ENCODE measurements around the gene SLC51A. TPM values are rescaled to one million over a fixed set of nuclear protein-coding genes. Genes with fewer than 3 reads are reported as not detected.
A peak's percentile ranks its signal among the peaks of the same experiment; 100 is the strongest.
"Not testable (repeated sequence)": the region's sequence is repeated elsewhere in the genome, so short reads cannot be mapped to it uniquely, and the experiment has no call there.

SLC51A gene
- total RNA-seq, 1 donor from 2014 or later: 0.63 TPM

DNA sequence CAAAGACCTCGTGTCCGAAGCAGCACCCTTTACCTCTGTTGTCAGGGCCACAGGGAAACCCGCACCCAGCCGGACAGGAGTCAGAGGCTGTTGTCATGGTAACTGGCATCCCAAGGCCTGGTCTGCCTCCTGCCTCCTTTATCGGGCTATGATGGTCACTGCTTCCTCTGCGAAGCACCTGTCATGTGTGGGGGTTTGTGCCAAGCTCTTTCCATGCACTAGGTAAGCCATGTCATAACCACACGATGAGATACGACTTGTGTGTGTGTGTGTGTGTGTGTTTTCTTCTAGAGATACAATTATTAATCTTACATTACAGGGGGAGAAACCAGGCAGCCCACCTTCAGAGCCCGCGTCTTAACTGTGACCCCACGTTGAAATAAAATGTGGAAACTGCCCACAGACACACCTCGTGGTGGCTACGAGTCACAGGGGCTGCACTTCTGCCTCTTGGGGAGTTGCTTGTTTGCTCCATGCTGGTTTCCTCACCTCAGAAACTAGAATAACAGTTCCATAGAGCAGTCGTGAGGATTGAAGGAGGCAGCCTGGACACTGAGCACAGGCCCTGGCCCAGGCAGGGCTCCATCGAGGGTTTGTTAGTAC lies 23.1 kb upstream of the SLC51A start:
- no peak for DNase-seq (ENCODE audit: low spot score)

DNA sequence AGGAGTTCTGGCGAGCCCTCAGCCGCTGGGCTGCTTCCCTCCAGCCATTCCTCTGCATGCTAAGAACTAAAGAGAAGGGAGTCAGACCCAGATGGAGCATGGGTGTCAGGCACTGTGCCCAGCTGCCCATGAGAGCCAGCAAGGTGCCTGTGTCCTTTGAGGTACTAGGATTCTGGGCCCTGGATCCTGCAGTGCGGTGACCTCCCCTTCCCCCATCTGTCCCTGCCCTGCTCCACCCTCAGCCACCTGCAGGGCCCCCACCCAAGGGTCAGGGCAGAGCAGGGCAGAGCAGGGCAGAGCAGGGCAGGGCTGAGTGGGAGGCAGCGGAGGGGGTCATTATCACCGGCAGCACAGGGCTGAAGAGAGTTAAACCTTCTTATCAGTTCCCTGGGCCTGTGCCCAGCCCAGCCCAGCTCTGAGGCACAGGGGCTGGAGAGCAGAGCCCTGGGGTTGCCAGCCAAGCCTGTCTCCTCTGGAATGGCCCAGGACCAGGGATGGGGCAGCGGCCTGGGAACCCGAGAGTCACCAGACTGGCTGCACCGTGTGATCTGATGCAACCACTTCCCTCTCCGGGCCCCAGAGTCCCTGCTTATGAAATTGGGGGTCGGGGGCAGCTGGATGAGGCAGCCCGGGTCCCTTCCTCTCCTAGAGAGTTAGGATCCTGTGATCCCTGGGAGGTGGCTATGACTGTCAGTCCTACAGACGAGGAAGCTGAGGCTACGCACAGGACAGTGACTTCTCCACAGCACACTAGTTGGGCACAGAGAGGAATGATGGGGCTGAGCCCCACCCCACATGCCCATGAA lies 22.4 kb upstream of the SLC51A start:
- DNase-seq (ENCODE audit: low spot score): no peak

DNA sequence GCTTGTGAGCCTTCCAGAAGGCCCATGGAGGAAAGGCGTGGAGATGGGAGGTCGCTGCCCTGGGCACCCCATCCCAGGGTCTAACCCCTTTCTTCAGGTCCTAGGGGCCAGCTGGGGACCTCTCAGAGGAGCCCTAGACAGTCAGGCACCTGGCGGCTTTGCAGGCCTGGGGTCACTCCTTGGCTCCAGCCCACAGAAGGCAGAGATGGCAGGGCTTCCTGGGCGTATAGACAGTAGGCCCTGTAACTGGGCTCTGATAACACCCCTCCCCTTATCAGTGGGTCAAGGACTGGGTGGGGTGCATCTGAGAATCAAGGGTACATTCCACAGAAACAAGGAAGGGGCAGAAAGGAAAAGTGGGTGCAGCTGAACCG lies 21.8 kb upstream of the SLC51A start:
- DNase-seq (ENCODE audit: low spot score): no peak

DNA sequence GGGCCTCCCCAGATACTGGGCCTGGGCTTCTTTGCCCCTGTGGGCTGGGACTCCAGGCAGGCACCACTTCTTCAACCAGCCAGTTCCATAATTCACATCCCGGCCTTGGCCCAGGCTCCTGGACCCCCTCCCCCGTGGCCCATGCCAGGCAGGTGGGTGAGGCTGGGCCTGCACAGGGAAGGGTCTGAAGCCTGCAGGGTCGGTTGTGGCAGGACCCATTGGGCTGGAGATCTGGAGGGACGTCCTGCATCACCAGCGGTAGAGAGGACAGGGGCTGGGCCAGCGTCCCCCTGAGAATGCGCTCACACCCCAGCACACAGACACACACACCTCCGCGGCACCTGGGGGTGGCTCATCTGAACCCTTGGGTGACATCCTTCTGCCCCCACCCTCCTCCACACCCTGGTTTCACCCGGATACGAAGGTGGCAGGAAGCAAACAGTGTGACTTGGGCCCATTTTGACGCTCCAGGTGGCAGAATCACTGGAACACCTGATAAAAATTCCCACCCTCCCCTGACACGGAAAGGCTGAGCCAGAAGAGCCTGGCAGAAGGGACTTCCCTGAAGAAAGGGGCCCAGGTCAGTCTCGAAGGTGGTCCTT lies 20.6 kb upstream of the SLC51A start:
- DNase-seq (ENCODE audit: low spot score): no peak

DNA sequence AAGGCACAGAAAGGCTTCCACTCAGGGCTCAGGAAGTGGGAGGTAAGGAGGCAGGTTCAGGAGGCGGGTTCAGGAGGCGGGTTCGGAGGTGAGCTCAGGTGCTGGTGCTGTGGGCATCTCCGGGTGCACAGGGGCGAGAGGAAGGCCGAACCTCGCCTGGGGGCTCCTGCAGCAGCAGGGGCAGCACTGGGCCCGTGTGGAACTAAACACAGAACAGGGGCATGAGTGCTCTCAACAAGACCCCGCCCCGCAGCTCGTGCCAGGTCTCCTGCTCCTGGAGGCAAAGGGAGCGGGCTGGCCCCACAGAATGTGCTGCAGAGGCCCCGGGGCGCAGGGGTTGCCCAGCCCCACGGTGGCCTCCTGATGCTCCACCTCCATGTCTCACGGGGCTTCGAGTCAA lies 18.8 kb upstream of the SLC51A start:
- no peak for DNase-seq (ENCODE audit: low spot score)

DNA sequence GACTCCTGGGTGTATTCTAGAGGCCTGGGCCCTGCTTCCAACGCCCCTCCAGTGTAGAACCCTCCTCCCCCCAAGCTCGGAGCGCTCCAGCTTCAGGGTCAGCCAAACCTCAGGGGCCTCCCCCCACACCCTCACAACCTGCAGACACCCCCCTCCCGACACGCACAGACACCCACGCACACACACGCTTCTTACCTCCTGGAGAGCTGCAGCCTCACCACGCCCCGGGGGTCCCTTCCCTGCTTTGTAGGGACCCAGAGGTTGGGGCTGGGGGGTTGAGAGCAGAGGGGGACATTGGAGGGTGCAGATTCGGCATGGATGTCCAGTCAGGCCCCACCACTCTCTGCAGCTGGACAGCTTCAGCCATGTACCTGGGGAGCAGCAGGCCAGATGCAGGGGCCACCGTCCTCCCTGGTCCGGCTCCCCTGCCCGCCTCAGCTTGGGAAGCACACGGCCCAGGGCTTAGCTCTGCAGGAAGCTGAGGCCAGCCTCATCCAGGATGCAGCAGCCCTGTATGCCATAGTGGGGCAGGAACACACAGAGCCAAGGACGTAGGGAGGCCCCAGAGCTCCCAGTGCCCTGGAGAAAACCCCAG lies 18.2 kb upstream of the SLC51A start:
- no peak for DNase-seq (ENCODE audit: low spot score)

DNA sequence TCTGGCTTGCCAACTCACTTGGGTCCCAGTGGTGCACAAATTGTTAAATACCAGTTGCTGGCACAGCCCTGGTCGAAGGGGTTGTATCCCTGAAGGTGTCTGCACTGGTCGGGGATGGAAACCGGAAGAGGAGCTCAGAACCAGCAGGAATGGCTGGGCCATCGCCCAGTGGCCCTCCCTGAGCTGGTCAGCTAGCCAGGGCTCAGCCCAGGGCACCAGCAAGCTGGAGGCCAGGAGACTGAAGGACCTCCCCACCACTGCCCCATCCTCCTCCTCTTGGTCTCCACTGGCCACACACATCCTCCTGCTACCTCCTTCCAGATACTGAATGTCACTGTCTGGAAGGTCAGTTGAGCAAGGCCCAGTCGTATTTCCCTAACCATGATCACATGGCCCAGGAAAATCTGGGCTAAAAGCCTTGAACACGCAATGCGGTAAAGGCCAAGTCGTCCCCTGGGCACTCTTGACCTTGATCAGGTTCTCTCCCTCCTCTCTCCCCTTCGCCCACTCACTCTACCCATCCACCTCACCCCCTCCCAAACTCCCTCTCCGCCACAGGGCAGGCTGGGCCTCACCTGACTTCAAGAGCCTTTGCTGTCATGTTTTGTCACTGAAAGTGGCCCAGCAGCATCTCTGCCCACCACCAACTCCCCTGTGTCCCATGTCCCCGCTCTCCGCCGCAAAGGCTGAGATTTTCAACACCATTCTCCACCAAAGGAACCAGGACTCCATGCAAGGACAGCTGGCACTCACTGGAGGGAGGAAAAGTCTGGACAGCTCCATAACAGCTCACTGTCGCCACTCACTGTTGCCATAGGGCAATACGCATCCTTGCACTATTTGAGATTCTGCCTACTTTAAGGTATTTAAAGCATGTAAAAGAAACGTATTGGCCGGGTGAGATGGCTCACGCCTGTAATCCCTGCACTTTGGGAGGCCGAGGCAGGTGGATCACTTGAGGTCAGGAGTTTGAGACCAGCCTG lies 17.3 kb upstream of the SLC51A start:
- DNase-seq (ENCODE audit: low spot score): no peak

DNA sequence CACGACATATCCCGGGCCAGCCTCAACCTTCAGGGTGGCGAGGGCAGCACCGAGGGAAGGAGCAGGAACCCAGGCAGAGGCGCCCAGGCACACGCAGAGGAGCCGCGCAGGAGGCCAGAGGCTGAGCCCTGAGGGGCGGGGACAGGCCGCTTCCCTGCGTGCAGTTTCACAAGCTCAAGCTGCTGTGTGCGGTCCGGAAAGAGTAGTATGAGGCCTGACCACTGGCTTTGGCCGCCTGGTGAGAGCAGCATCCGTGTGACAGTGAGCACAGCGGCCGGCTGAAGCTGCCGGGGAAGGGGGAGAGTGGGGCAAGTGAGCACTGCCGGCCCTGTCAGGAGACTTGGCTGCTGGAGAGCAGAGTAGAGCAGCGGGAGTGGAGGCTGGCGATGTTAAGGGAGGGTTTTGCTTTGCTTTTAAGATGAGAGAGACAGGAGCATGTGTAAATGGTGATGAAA lies 13.8 kb upstream of the SLC51A start:
- peak; percentile 53 for DNase-seq (ENCODE audit: low spot score)

DNA sequence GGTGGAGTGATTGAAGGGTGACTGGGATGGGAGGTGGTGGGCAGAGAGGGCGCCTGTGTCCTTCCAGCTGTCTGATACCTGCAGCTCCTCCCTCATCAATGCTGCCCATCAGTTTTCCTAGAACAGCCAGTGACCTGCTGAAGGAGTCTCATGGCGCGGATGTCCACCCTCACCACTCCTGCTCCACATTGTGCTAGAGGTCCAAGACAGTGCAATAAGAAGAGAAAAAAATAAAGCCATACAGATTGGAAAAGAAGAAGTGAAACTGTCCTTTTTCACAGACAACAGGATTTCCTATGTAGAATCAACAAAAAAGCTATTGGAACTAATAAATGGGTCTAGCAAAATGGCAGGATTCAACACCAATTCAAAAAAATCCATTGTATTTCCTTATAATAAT lies 12.5 kb upstream of the SLC51A start:
- no peak for DNase-seq (ENCODE audit: low spot score)

DNA sequence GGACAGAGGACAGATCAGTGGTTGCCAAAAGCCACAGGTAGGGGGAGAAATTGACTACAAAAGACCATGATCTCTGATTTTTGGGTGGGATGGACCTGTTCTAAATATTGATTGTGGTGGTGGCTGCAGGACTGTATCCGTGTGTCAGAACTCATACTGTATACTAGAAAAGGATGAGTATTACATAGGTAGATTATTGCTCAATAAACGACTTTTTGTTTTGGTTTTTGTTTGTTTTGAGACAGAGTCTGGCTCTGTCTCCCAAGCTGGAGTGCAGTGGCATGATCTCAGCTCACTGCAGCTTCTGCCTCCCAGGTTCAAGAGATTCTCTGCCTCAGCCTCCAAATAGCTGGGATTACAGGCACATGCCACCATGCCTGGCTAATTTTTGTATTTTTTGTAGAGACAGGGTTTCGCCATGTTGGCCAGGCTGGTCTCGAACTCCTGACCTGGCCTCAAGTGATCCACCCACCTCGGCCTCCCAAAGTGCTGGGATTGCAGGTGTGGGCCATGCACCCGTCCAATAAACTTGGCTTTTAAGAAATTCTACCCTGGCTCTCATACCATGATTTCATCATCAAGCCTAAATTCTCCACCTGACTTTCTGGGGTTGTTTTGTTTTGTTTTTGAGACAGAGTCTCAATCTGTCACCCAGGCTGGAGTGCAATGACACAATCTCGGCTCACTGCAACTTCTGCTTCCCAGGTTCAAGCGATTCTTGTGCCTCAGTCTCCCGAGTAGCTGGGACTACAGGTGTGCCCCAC lies 10.7 kb upstream of the SLC51A start:
- not testable (repeated sequence) for DNase-seq (ENCODE audit: low spot score)

DNA sequence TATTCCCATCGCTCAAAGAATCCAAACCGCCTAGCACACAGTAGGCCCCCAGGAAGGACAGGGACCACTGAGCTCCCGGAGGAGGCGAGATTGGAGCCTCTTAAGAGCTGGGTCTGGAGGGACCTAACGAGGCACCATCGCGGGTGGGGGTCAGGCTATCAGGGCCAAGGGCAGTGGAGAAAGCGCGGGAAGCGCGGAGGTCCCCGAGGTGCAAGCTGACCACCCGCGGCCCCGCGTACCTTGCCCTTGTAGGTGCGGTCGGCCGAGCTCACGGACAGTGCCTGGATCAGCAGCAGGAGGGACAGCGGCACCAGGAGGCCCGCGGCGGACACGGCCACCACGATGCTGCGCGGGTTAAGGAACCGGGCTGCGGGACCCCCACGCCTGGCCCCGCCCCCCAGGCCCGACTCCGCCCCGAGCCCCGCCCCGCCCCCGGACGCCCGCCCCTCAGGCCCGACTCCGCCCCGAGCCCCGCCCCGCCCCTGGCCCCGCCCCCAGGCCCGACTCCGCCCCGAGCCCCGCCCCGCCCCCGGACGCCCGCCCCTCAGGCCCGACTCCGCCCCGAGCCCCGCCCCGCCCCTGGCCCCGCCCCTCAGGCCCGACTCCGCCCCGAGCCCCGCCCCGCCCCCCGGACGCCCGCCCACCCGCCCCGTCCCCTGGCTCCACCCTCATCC lies 9.0 kb upstream of the SLC51A start:
- DNase-seq (ENCODE audit: low spot score): no peak

DNA sequence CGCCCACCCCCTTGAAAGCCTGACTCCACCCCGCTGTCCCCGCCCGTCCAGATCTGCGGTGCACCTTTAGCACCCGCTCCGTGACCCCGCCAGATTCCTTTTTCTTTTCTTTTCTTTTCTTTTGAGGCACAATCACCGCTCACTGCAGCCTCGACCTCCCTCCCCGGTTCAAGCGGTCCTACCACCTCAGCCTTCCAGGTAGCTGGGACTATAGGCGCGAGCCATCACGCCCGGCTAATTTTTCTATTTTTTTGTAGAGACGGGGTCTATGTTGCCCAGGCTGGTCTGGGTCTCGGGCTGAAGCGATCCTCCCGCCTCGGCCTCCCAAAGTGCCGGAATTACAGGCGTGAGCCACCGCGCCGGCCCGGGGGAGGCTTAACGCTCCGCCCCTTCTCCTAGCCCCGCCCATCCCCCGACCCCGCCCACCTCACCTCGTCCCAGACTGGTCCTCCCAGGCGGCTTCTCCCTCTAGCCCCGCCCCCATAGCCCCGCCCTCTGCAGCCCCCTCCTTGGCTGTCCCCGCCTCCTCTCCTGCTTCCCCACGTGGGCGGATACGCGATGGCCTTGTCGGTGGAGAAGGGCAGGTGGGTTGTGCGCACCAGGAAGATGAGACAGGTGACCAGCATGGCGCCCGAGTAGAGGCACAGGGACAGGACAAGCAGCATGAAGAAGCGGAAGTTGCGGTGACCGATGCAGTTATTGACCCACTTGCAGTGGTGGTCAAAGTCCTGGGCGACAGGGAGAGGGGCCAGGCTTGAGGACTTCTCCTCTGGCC lies 8.3 kb upstream of the SLC51A start:
- no peak for DNase-seq (ENCODE audit: low spot score)

DNA sequence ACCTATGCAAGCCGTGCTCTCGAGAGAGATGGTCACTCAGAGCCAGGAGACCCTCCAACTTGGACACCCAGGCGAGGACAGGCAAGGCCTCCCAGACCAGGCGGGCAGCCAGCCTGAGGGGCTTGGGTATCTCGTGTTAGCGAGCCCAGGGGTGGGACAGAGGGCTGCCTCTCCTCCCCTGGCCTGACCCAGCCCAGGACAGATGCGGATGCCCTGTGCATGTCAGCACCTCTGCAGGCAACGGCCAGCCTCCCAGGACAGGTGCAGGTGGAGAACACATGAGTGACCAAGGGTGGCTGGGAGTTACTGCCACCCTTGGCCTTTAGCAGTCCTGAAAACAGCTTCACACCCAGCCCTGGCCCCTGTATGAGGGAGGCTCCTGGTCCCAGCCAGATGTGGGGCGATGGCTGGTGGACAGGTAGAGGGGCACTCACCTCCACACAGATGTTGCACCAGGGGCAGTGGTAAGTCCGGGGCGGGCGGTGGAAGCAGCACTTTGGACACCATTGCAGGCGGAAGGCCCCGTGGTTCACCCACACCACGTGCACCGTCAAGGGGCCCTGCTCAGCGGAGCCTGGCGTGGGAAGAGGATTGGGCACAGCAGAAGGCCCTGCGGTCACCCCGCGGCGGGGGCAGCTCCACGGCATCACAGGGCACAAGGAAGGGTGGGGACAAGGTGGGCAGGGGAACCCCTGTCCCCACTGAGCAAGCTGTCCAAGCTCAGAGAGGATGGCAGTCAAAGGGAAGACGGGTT lies 7.2 kb upstream of the SLC51A start:
- no peak for DNase-seq (ENCODE audit: low spot score)

DNA sequence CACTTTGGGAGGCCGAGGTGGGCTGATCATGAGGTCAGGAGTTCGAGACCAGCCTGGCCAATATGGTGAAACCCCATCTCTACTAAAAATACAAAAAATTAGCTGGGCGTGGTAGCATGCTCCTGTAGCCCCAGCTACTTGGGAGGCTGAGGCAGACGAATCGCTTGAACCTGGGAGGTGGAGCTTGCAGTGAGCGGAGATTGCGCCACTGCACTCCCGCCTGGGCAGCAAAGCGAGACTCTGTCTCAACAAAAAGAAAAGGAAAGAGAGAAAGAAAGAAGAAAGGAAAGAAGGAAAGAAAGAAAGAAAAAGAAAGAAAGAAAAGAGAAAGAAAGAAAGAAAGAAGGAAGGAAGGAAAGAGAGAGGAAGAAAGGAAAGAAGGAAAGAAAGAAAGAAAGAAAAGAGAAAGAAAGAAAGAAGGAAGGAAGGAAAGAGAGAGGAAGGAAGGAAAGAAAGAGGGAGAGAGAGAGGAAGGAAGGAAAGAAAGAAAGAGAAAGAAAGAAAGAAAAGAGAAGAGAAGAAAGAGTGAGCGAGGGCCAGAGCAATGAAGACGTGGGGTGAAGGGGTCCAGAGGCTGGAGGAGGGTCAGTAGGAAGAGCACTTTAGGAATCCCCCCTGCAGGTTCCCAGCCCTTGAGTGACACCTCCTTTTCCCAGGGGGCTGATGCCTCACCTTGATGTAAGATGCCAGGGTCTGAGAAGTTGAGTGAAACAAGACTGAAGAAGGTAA lies 6.2 kb upstream of the SLC51A start:
- DNase-seq (ENCODE audit: low spot score): not testable (repeated sequence)

DNA sequence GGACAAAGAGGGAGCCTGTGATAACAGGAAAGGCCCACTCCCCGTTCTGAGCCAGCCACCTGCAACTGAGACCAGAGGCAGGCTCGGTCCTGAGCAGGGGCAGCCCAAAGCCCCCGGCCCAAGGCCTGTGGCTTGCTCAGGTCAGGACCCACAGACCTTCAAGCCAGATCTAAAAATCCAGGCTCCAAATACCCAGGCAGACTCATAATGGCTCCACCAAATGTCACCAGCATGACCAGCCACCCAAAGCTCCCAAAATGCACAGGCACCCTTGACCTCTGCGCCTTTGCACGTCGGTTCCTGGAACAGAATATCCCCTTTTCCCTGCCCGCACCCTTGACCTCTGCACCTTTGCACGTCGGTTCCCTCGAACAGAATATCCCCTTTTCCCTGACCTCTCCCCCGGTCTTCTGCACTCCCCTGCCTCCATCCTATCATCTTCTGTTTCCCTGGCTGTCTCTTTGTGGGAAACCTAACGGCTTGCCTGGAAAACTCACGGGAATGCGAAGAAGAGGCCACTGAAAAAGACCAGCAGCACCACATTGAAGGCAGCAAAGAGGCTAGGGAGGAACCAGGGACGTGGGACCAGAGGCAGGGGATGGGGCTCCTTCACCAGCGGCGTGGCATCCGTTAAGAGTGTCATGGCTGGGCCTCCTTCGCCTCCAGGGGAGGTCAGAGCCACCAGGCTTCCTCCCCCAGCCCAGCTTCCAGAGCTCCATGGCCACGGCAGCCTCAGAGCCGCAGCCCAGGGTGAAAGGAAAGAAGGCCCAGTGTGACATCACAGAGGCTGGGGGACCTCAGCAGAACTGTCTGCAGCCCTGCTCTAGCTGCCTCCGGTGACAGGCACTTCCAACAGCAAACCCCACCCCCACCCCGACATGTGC lies 5.4 kb upstream of the SLC51A start, which contains the start of gene ZDHHC19:
ZDHHC19 (minus strand) TSS at position 728 of the 884 bp plus-strand sequence; CDS start at position 643, 85 bp downstream.
- no peak for DNase-seq (ENCODE audit: low spot score)

DNA sequence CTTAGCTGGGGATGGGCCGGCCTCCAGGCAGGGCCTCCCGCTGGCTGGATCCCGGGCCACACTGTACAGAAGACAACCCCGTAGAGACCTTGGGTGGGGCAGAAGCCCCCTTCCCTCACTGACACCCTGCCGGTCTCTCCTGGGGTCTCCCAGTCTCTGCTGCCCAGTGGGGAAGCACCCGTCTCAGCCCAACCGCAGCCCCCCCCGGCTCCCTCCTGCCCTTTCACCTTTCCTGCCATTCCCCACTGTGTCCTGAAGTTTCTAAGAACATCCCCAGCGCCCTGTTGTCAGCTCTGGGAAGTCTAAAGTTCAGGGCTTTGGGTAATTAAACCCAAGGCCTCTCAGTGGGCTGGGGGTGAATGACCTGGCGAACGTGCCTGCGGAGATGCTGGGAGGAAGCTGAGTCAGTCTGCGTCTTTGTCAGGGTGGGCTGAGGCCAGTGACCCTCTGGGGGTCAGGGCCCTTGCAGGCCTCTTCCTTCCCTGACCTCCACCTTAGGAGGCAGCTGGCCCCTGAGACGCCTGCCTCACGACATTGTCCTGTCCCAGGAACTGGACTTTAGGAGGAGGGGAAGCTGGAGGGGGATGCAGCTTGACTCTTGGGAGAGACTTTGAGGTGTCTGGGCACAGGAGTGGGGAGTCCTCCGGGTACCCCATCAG lies 1.4 kb upstream of the SLC51A start:
- no peak for DNase-seq (ENCODE audit: low spot score)
